ENCODE results near the gene ENG. TPM values are rescaled to one million over a fixed set of nuclear protein-coding genes. Genes with fewer than 3 reads are reported as not detected.

The ENG gene
- total RNA-seq, 4 donors from 2014 or later, result 12.0 to 51.1 (median 19.6) TPM

DNA sequence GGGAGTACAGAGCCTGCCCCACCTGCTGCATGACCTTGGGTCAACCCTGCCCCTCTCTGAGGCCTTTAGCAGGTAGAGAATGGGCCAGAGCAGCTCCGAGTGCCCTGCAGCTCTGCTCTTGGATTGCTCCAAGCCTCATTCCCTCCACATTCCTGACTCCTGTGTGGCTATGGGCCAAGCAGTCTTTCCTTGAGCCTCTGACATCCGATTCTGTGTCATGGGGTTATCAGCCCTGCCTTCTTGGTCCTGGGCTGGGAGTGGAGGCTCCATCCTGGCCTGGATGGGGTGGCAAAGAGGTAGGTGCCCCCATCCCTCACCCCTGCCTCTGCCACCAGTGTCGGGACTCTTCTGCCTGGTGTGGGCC, 38.1 kb downstream of the ENG start:
- TF ChIP-seq, protein P1, sequence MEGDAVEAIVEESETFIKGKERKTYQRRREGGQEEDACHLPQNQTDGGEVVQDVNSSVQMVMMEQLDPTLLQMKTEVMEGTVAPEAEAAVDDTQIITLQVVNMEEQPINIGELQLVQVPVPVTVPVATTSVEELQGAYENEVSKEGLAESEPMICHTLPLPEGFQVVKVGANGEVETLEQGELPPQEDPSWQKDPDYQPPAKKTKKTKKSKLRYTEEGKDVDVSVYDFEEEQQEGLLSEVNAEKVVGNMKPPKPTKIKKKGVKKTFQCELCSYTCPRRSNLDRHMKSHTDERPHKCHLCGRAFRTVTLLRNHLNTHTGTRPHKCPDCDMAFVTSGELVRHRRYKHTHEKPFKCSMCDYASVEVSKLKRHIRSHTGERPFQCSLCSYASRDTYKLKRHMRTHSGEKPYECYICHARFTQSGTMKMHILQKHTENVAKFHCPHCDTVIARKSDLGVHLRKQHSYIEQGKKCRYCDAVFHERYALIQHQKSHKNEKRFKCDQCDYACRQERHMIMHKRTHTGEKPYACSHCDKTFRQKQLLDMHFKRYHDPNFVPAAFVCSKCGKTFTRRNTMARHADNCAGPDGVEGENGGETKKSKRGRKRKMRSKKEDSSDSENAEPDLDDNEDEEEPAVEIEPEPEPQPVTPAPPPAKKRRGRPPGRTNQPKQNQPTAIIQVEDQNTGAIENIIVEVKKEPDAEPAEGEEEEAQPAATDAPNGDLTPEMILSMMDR (IDR thresholded peaks at IDR 0.05), result no peak
- no peak for TF ChIP-seq POLR2A (IDR thresholded peaks at IDR 0.05)
- 73 to 83% methylated on average over 3 of the region's 3 CpGs for WGBS, 2 donors
- no peak for DNase-seq (ENCODE audit: low spot score in 2 of 2)
- no peak overlapping the region for H3K4me3 ChIP-seq (ENCODE audit: low read depth, poor library complexity, severe bottlenecking)
- intact Hi-C loops (cut with DNase I; ENCODE audit: low total_unique reads), result no loop called here

DNA sequence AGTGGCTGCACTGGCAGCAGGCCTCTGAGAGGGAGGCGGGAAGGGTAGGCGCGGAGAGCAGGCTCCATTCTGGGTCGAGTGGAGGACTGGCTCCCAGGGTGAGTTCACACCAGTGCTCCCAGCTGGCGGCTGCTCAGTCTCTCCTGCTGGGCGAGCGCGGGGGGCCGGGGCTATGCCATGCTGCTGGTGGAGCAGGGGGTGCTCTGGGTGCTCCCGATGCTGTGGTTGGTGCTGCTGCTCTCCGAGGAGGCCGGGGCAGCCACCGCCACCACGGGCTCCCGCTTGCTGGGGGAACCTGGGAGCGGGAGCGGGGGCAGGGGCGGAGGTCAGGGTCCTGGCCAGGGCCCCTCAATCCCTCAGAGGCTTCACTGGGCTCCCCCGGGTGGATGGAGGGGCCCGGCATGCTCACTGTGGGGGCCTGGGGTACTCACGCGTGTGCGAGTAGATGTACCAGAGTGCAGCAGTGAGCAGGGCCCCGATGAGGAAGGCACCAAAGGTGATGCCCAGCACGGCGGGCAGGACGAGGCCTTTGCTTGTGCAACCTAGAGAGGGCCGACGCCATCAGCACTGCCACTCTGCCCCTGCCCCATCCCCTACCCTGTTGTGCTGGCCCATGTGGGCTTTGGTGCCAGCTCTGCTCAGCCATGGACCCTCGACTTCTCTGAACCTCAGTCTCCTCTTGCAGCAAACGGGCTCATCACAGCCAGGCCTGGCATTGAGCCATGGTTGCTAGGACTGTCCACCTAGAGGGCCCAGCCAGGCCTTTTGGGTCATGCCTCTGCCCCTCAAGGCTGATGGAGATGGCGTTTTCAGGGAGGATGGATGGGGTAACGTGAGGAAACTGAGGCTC, 38.7 kb downstream of the ENG start:
- TF ChIP-seq, protein P1 (IDR thresholded peaks at IDR 0.05), result no peak
- no peak for TF ChIP-seq POLR2A (IDR thresholded peaks at IDR 0.05)
- WGBS, 2 donors, result 85 to 87% methylated on average over 9 to 27 of the region's 33 CpGs
- intact Hi-C loops (cut with DNase I; ENCODE audit: low total_unique reads), result no loop called here
- H3K4me3 ChIP-seq (ENCODE audit: low read depth, poor library complexity, severe bottlenecking), result no peak overlapping the region
- DNase-seq (ENCODE audit: low spot score in 2 of 2), result no peak

DNA sequence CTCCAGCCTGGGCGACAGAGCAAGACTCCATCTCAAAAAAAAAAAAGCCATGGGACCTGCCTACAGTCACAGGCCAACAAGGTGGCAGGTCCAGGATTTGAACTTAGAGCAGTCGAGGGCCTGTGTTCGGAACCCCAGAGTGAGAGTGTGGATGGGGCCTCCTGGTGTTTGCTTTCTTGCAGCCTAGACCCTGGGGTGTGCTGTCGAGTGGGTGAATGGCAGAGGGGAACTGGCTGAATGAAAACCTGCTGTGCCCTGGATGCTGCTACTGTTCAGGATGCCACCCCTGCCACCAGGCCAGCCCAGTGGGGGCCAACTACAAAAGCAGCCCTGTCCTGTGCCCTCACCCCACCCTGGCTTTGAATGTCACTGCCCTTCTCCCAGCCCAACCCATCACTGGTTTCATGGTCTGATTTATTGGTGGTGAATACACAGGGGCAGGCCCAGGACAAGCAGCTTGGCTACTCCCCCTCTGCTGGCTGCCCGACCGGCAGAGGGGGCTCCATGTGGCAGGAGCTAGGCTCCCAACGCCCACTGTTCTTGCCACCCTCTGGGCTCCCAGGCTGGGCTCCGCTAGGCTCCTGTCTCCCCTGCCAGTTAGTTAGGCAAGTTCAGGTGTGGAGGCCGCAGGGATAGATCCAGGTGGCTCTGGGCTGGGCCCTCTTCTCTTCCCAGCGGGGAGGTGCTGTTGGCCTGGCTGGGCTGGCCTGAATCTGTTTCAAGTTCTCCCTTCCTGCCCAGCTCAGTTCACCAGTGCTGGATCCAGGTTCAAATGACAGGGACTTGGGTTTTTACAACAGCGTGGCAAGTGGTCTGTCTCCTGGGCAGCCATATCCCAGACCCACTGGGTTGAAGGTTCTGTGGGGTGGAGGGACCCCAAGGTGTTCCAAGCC, 39.6 kb downstream of the ENG start:
- TF ChIP-seq POLR2A (IDR thresholded peaks at IDR 0.05), result no peak
- TF ChIP-seq, protein P1 (IDR thresholded peaks at IDR 0.05), result no peak
- WGBS, 2 donors, result 84 to 89% methylated on average over 10 to 11 of the region's 11 CpGs
- intact Hi-C loops (cut with DNase I; ENCODE audit: low total_unique reads), result no loop called here

DNA sequence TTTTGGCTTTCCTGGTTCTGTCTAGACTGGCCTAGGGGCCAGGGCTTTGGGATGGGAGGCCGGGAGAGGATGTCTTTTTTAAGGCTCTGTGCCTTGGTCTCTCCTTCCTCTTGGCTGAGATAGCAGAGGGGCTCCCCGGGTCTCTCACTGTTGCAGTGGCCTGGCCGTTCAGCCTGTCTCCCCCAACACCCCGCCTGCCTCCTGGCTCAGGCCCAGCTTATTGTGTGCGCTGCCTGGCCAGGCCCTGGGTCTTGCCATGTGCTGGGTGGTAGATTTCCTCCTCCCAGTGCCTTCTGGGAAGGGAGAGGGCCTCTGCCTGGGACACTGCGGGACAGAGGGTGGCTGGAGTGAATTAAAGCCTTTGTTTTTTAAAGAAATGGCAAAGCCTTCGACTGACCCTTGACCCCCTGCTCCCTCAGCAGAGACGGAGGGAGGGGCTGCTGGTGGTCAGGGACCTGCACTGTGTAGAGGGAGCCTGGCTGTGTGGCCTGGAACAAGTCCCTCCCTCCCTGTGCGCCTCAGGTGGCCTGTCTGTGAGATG, 40.7 kb downstream of the ENG start:
- WGBS, 2 donors, result 67 to 78% methylated on average over 9 of the region's 9 CpGs
- DNase-seq (ENCODE audit: low spot score in 2 of 2), result no peak
- TF ChIP-seq POLR2A (IDR thresholded peaks at IDR 0.05), result no peak
- TF ChIP-seq, protein P1 (IDR thresholded peaks at IDR 0.05), result no peak
- intact Hi-C loops (cut with DNase I; ENCODE audit: low total_unique reads), result no loop called here
- H3K4me3 ChIP-seq (ENCODE audit: low read depth, poor library complexity, severe bottlenecking), result no peak overlapping the region

More for the DNA sequence above, 39.6 kb downstream of the ENG start:
- DNase-seq (ENCODE audit: low spot score in 2 of 2), result no peak
- H3K4me3 ChIP-seq (ENCODE audit: low read depth, poor library complexity, severe bottlenecking), result no peak overlapping the region

DNA sequence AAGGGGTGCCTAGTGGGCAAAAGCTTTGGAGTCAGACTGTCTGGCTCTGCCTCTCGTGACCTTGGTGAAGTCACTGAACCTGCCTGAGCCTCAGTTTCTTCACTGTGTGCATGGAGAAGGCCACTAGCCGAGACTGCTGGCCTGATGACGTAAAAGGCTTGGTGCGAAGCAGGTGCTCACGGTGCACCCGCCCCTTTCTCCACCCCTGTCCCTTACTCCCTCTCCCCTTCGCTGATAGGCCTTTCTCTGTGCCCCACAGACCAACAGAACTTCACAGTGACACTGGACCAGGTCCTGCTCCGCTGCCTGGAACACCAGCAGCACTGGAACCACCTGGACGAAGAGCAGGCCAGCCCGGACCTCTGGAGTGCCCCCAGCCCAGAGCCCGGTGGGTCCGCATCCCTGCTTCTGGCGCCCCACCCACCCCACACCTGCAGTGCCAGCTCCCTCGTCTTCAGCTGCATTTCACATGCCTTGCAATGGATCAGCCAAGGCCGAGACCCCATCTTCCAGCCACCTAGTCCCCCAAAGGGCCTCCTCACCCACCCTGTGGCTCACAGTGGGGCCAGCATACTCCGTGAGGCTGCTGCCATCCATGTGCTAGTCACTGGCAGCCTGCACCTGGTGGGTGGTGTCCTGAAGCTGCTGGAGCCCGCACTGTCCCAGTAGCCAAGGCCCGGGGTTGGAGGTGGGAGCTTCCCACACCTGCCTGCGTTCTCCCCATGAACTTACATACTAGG, 41.4 kb downstream of the ENG start:
- no peak for DNase-seq (ENCODE audit: low spot score in 2 of 2)
- intact Hi-C loops (cut with DNase I; ENCODE audit: low total_unique reads), result no loop called here

More for the DNA sequence above, 41.4 kb downstream of the ENG start:
- no peak for TF ChIP-seq POLR2A (IDR thresholded peaks at IDR 0.05)
- TF ChIP-seq, protein P1 (IDR thresholded peaks at IDR 0.05), result no peak
- no peak overlapping the region for H3K4me3 ChIP-seq (ENCODE audit: low read depth, poor library complexity, severe bottlenecking)
- WGBS, 2 donors, result 87 to 90% methylated on average over 16 to 19 of the region's 19 CpGs

All from lower leg skin (tissue), 4 donors.